Measurements from ENCODE around the gene AQP10. TPM values are rescaled to one million over a fixed set of nuclear protein-coding genes. Genes with fewer than 3 reads are reported as not detected.
"Not testable (repeated sequence)": the region's sequence is repeated elsewhere in the genome, so short reads cannot be mapped to it uniquely, and the experiment has no call there.

AQP10 gene
- polyA plus RNA-seq, 4 donors: 0.09 to 0.41 TPM; not detected in 2

GRCh38 chr1:154342836-154343472 is 22.1 kb downstream of the AQP10 start:
- no peak for DNase-seq (ENCODE audit: low read depth in 4 of 4, low spot score in 3 of 4)

- DNase-seq (ENCODE audit: low read depth in 4 of 4, low spot score in 3 of 4): no peak
These were observed 24.3 kb downstream of the AQP10 start for GRCh38 chr1:154344977-154345837.

- no peak for DNase-seq (ENCODE audit: low read depth in 4 of 4, low spot score in 3 of 4)
These were observed 25.5 kb downstream of the AQP10 start for GRCh38 chr1:154346276-154346917.

- no peak for DNase-seq (ENCODE audit: low read depth in 4 of 4, low spot score in 3 of 4)
These were observed 27.1 kb downstream of the AQP10 start for GRCh38 chr1:154347961-154348360.

GRCh38 chr1:154348429-154349076 is 27.7 kb downstream of the AQP10 start:
- DNase-seq (ENCODE audit: low read depth in 4 of 4, low spot score in 3 of 4): no peak

- no peak for DNase-seq (ENCODE audit: low read depth in 4 of 4, low spot score in 3 of 4)
These were observed 28.2 kb downstream of the AQP10 start for GRCh38 chr1:154349121-154349520.

- no peak for DNase-seq (ENCODE audit: low read depth in 4 of 4, low spot score in 3 of 4)
These were observed 29.5 kb downstream of the AQP10 start for GRCh38 chr1:154350383-154350782.

- no peak for DNase-seq (ENCODE audit: low read depth in 4 of 4, low spot score in 3 of 4)
These were observed 30.6 kb downstream of the AQP10 start for GRCh38 chr1:154351363-154352068.

GRCh38 chr1:154352245-154352580 is 31.3 kb downstream of the AQP10 start:
- no peak for DNase-seq (ENCODE audit: low read depth in 4 of 4, low spot score in 3 of 4)

GRCh38 chr1:154352581-154353459 is 31.9 kb downstream of the AQP10 start:
- DNase-seq (ENCODE audit: low read depth in 4 of 4, low spot score in 3 of 4): no peak

- DNase-seq (ENCODE audit: low read depth in 4 of 4, low spot score in 3 of 4): no peak
These were observed 32.6 kb downstream of the AQP10 start for GRCh38 chr1:154353460-154353904.

GRCh38 chr1:154353966-154354365 is 33.1 kb downstream of the AQP10 start:
- DNase-seq (ENCODE audit: low read depth in 4 of 4, low spot score in 3 of 4): no peak

GRCh38 chr1:154358519-154358918 is 37.6 kb downstream of the AQP10 start:
- no peak for DNase-seq (ENCODE audit: low read depth in 4 of 4, low spot score in 3 of 4)

- no peak for DNase-seq (ENCODE audit: low read depth in 4 of 4, low spot score in 3 of 4)
These were observed 39.4 kb downstream of the AQP10 start for GRCh38 chr1:154360288-154360687.

- not testable (repeated sequence) for DNase-seq (ENCODE audit: low read depth in 4 of 4, low spot score in 3 of 4)
These were observed 40.0 kb downstream of the AQP10 start for GRCh38 chr1:154360881-154361280.

GRCh38 chr1:154361357-154361756 is 40.5 kb downstream of the AQP10 start:
- DNase-seq (ENCODE audit: low read depth in 4 of 4, low spot score in 3 of 4): no peak

GRCh38 chr1:154371436-154371835 is 50.5 kb downstream of the AQP10 start:
- DNase-seq (ENCODE audit: low read depth in 4 of 4, low spot score in 3 of 4): no peak

GRCh38 chr1:154373777-154374357 is 53.0 kb downstream of the AQP10 start:
- not testable (repeated sequence) for DNase-seq (ENCODE audit: low read depth in 4 of 4, low spot score in 3 of 4)
